HepG2 (cell line): Measurements from ENCODE around the gene FLACC1. TPM values are rescaled to one million over a fixed set of nuclear protein-coding genes. Genes with fewer than 3 reads are reported as not detected.

ENCODE experiments used
- ARID3A ChIP-seq: IDR thresholded peaks from 2 replicates; pipeline ENCODE4 v1.6.1; 2012; ENCODE audit warnings: low read depth, low read length, improper control_type of control experiment
- CEBPB ChIP-seq: IDR thresholded peaks from 2 replicates; pipeline ENCODE4 v1.6.1; 2011; ENCODE audit warnings: low read depth, low read length, improper control_type of control experiment, borderline replicate concordance
- CREB1 ChIP-seq, 2 experiments: fragments of 450-650 bp in 1 of 2; IDR thresholded peaks; 2 replicates each; pipeline ENCODE4 v1.6.1; 2016 to 2017; ENCODE audit warnings: control low read depth in 1 of 2, mild to moderate bottlenecking in 1 of 2, missing compliant biosample characterization in 1 of 2, missing genetic modification characterization in 1 of 2
- DMAP1 ChIP-seq: IDR thresholded peaks from 2 replicates; pipeline ENCODE4 v1.6.1; 2016
- GATAD2A ChIP-seq: IDR thresholded peaks from 2 replicates; pipeline ENCODE4 v1.6.1; 2016
- HDAC2 ChIP-seq: sonication (generic); formaldehyde crosslinking; IDR thresholded peaks from 2 replicates; pipeline ENCODE4 v1.4.0; 2020; ENCODE audit warnings: missing genetic modification reagents
- MTF2 ChIP-seq: sonication (generic); formaldehyde crosslinking; IDR thresholded peaks from 2 replicates; pipeline ENCODE4 v1.5.0; 2020; ENCODE audit warnings: missing genetic modification reagents, borderline replicate concordance
- PBX2 ChIP-seq: IDR thresholded peaks from 2 replicates; pipeline ENCODE4 v1.6.1; 2016; ENCODE audit warnings: control low read depth
- PHB2 ChIP-seq: fragments of 450-650 bp; IDR thresholded peaks from 2 replicates; pipeline ENCODE4 v1.6.1; 2018; ENCODE audit not compliant: partially characterized antibody
- SETDB1 ChIP-seq: sonication (generic); formaldehyde crosslinking; IDR thresholded peaks from 2 replicates; pipeline ENCODE4 v1.5.1; 2020; ENCODE audit warnings: missing genetic modification reagents, mild to moderate bottlenecking, borderline replicate concordance
- THAP11 ChIP-seq: IDR thresholded peaks from 2 replicates; pipeline ENCODE4 v1.6.1; 2016; ENCODE audit warnings: missing biosample characterization, missing genetic modification reagents
- ZBTB25 ChIP-seq: IDR thresholded peaks from 2 replicates; pipeline ENCODE4 v1.6.1; 2018; ENCODE audit warnings: missing genetic modification reagents
- ZNF207 ChIP-seq: fragments of 450-650 bp; IDR thresholded peaks from 2 replicates; pipeline ENCODE4 v1.6.1; 2016; ENCODE audit warnings: antibody characterized with exemption, borderline replicate concordance
- ZNF318 ChIP-seq: sonication (generic); formaldehyde crosslinking; IDR thresholded peaks from 2 replicates; pipeline ENCODE4 v1.4.0; 2020; ENCODE audit warnings: mild to moderate bottlenecking, missing genetic modification reagents
- ZNF800 ChIP-seq: sonication (generic); formaldehyde crosslinking; IDR thresholded peaks from 2 replicates; pipeline ENCODE4 v1.4.0; 2020; ENCODE audit warnings: missing genetic modification reagents
- ZSCAN29 ChIP-seq: sonication (generic); formaldehyde crosslinking; conservative IDR thresholded peaks from 2 replicates; pipeline ENCODE4 v1.4.0; 2020; ENCODE audit warnings: mild to moderate bottlenecking, missing genetic modification reagents
- polyA plus RNA-seq, 8 experiments: library from polyadenylated mRNA; depleted of rRNA in 3 of 8; stranded (reverse) in 7 of 8; unstranded in 1 of 8; fragments of >200 nt; fragmentation: Illumina TruSeq in 4 of 8; extraction: Trizol in 4 of 8; gene quantifications; 2 replicates each; pipeline versions ENCODE4 v1.2.1 to v1.2.3, GENCODE V29; 2011 to 2016; ENCODE audit warnings: low read depth in 4 of 8, missing spikeins in 1 of 8, mixed read lengths in 1 of 8; ENCODE audit not compliant: insufficient read depth in 1 of 8
- total RNA-seq, 5 experiments: library from RNA; depleted of rRNA; stranded (reverse); fragments of >200 nt; fragmentation: Illumina TruSeq; extraction: Trizol; gene quantifications; 2 replicates each; pipeline ENCODE4 v1.2.3, GENCODE V29; 2016; ENCODE audit warnings: low read depth in 1 of 5

The FLACC1 gene
- total and polyA plus RNA-seq, 2 of the 13 experiments (the other 11 are each of a cell fraction or from before 2014, with no cell fraction given), result 0.35 to 0.59 TPM

GRCh38 chr2:201406077-201406662 lies 49.0 kb upstream of the FLACC1 start (continued):
- TF ChIP-seq HDAC2 (CRISPR knock-in tag) (no peak), CEBPB (peak; percentile 99), ZSCAN29 (CRISPR knock-in tag) (no peak), SETDB1 (CRISPR knock-in tag) (no peak), ZNF207 (no peak), THAP11 (peak; percentile 76), PBX2 (no peak), ZBTB25 (CRISPR knock-in tag) (0 out of 2 replicates have a peak, but pooled peaks have one; percentile 40), DMAP1 (CRISPR knock-in tag) (no peak), MTF2 (CRISPR knock-in tag) (no peak), CREB1 (IDR thresholded peaks at IDR 0.05) (no peak), CREB1 (CRISPR knock-in tag; IDR thresholded peaks at IDR 0.05) (peak; percentile 33; the same call in 1 of the 2 replicates), ZNF318 (CRISPR knock-in tag) (no peak), GATAD2A (CRISPR knock-in tag) (peak; percentile 93), PHB2 (no peak), ARID3A (peak; percentile 69; the same call in 1 of the 2 replicates), ZNF800 (CRISPR knock-in tag) (0 out of 2 replicates have a peak, but pooled peaks have one; percentile 47)
